PC-9 (cell line): Measurements from ENCODE around the gene CALD1. TPM values are rescaled to one million over a fixed set of nuclear protein-coding genes. Genes with fewer than 3 reads are reported as not detected.

ENCODE experiments used
- BruUV-seq: library from RNA; stranded (reverse); fragments of 400-500 nt; replicated peaks from 2 replicates; lab custom pipeline; 2021; lab: Mats Ljungman, UMichigan
- CTCF ChIA-PET: fragments of 300-600 bp; sonication (Branson Sonifier 250); formaldehyde crosslinking; loops from one replicate; lab custom pipeline; 2022; ENCODE audit warnings: antibody characterized with exemption; lab: Charles Lee
- POLR2A ChIA-PET: fragments of 300-600 bp; sonication (Branson Sonifier 250); formaldehyde crosslinking; loops from one replicate; lab custom pipeline; 2022; ENCODE audit warnings: antibody characterized with exemption; ENCODE audit not compliant: unreplicated experiment; lab: Charles Lee
- DNase-seq, 2 experiments: peaks; one replicate each; pipeline versions ENCODE4 v3.0.0 to v3.0.0-alpha.2; 2015 to 2022; ENCODE audit warnings: mixed read lengths in 1 of 2
- H2AFZ ChIP-seq: fragments of 200-600 bp; sonication (generic); 2 replicates; pipeline ENCODE4 v1.8.1; 2017; ENCODE audit warnings: antibody characterized with exemption
- H3F3A ChIP-seq: fragments of 200-600 bp; sonication (generic); 2 replicates; pipeline ENCODE4 v1.8.1; 2017; ENCODE audit warnings: antibody characterized with exemption, mild to moderate bottlenecking, low read depth; ENCODE audit not compliant: insufficient read depth
- H3K27ac ChIP-seq: fragments of 200-600 bp; sonication (generic); 2 replicates; pipeline ENCODE4 v1.6.1; 2016; ENCODE audit warnings: mixed run types
- H3K27me3 ChIP-seq: fragments of 200-600 bp; sonication (generic); 2 replicates; pipeline ENCODE4 v1.6.1; 2016; ENCODE audit warnings: low read depth, mixed run types; ENCODE audit not compliant: insufficient read depth
- H3K36me3 ChIP-seq: fragments of 200-600 bp; sonication (generic); 2 replicates; pipeline ENCODE4 v1.6.1; 2016; ENCODE audit warnings: low read depth, mixed run types
- H3K4me1 ChIP-seq: fragments of 200-600 bp; sonication (generic); replicated peaks from 2 replicates; pipeline ENCODE4 v1.6.1; 2016; ENCODE audit warnings: mixed run types; ENCODE audit not compliant: insufficient read depth
- H3K4me2 ChIP-seq: fragments of 200-600 bp; sonication (generic); 2 replicates; pipeline ENCODE4 v1.6.1; 2017; ENCODE audit warnings: mixed run types
- H3K4me3 ChIP-seq: fragments of 200-600 bp; sonication (generic); 2 replicates; pipeline ENCODE4 v1.6.1; 2016; ENCODE audit warnings: mixed run types
- H3K79me2 ChIP-seq: fragments of 200-600 bp; sonication (generic); 2 replicates; pipeline ENCODE4 v1.6.1; 2017; ENCODE audit warnings: low read depth, mixed run types
- H3K9me2 ChIP-seq: fragments of 200-600 bp; sonication (generic); 2 replicates; pipeline ENCODE4 v1.8.1; 2017; ENCODE audit warnings: mild to moderate bottlenecking; ENCODE audit not compliant: insufficient read depth
- H3K9me3 ChIP-seq: fragments of 200-600 bp; sonication (generic); 2 replicates; pipeline ENCODE4 v1.8.1; 2016; ENCODE audit warnings: low read depth; ENCODE audit not compliant: insufficient read depth
- H4K20me1 ChIP-seq: fragments of 200-600 bp; sonication (generic); 2 replicates; pipeline ENCODE4 v1.8.1; 2017; ENCODE audit not compliant: insufficient read depth
- EZH2 ChIP-seq: fragments of 200-600 bp; sonication (generic); IDR thresholded peaks from 2 replicates; pipeline ENCODE4 v1.8.0; 2017; ENCODE audit warnings: antibody characterized with exemption, low read depth
- intact Hi-C: fragments of 100-400 bp; cut with micrococcal nuclease; formaldehyde crosslinking; loops from one replicate; pipeline ENCODE4 v1.10.0; 2022; ENCODE audit not compliant: unreplicated experiment
- total RNA-seq: library from RNA; stranded (reverse); gene quantifications from 2 replicates; pipeline ENCODE4 v1.2.3, GENCODE V29; 2021
- TF ChIP-seq, protein P1 (sequence below): fragments of 200-600 bp; sonication (generic); conservative IDR thresholded peaks from 2 replicates; pipeline ENCODE4 v1.6.1; 2017; ENCODE audit warnings: mixed run types, antibody characterized with exemption, mild to moderate bottlenecking, moderate library complexity

Gene CALD1
- total RNA-seq, 1 experiment from 2014 or later, result 84.4 TPM

DNA sequence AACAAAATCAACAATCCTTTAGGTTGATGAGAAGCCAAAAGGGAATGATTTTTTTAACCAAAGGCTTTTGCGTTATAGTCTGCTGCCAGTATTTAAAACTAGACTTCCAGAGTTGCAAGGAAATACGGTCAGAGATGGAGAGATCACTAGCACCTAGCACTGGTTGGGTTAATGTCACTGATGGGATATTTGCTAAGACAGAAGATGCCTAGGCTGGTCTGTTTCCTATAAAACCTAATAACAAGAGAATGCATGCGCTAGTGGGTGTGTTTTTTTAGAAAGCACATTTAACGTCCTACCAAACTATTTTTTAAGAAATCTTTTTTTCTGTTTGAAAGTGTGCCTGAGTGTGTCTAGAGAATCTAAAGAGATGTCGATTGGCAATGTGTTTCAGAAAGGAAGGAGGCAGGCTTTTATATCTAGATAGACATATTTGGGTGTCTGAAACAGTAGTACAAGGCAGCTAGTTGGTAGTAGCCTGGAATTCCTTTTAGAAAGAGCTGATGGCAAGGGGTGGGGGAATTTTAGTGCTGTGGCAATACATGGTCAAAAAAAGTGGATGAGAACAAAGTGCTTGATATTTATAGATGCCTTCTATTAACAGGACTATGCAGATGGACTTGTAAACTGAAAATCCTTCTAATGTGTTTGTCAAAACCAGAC is 863 bp downstream of the CALD1 start:
- Histone ChIP-seq H4K20me1 (no peaks in the 10 kb centered on the region), H3K27ac (peak overlapping the region; percentile 60), H2AFZ (peak overlapping the region; percentile 74; the same call in 1 of the 2 replicates), H3K4me3 (peak overlapping the region; percentile 56), H3K4me1 (peaks cover 33% of the 10 kb centered on the region), H3K27me3 (no peaks in the 10 kb centered on the region), H3K36me3 (no peaks in the 10 kb centered on the region), H3K4me2 (peak overlapping the region; percentile 81), H3K9me2 (no peaks in the 10 kb centered on the region), H3K9me3 (no peaks in the 10 kb centered on the region), H3K79me2 (no peaks in the 10 kb centered on the region), H3F3A (peaks cover 17% of the 10 kb centered on the region; the same call in 1 of the 2 replicates)
- ChIA-PET POLR2A (interaction anchor here (0.6 to 1.1 kb wide), 2 partner anchors 9 to 11 kb away, joined by 4 to 6 read pairs; no protein-coding TSS in a partner anchor), CTCF (no interaction called here)
- TF ChIP-seq, protein P1, sequence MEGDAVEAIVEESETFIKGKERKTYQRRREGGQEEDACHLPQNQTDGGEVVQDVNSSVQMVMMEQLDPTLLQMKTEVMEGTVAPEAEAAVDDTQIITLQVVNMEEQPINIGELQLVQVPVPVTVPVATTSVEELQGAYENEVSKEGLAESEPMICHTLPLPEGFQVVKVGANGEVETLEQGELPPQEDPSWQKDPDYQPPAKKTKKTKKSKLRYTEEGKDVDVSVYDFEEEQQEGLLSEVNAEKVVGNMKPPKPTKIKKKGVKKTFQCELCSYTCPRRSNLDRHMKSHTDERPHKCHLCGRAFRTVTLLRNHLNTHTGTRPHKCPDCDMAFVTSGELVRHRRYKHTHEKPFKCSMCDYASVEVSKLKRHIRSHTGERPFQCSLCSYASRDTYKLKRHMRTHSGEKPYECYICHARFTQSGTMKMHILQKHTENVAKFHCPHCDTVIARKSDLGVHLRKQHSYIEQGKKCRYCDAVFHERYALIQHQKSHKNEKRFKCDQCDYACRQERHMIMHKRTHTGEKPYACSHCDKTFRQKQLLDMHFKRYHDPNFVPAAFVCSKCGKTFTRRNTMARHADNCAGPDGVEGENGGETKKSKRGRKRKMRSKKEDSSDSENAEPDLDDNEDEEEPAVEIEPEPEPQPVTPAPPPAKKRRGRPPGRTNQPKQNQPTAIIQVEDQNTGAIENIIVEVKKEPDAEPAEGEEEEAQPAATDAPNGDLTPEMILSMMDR, result no peak
- TF ChIP-seq EZH2, result no peak
- no TSS peak for BruUV-seq
- intact Hi-C loops, result loop anchor here (5.0 kb wide), 1 partner anchor 162 kb away; no protein-coding TSS in a partner anchor
- peak in 1 of 2 experiments; percentile 25 for DNase-seq

DNA sequence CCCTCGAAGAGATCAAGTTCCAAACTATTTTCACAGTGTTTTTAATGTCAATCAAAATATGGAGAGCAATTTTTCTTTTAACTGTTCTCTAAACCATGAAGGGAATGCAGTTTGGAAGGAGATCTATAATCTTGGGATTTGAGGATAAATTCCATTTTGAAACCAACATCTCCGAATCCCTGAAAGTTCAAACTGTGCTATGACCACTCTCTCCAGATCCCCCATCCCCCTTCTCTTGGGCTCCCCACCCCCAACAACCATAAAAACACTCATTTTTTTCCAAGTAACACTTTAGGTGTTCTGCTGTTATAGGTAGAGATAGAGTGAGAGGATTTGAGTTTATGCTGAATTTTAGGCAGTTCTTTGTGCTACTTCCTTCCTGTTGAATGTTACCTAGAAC is 1.7 kb downstream of the CALD1 start:
- ChIA-PET CTCF (no interaction called here), POLR2A (interaction anchor here (0.6 kb wide), 1 partner anchor 10 kb away, joined by 3 read pairs; no protein-coding TSS in a partner anchor)
- peak overlapping the region; percentile 81 for H3K4me2 ChIP-seq
- no peak overlapping the region for H2AFZ ChIP-seq
- no peaks in the 10 kb centered on the region for H3K9me2 ChIP-seq
- BruUV-seq, result no TSS peak
- H3K4me1 ChIP-seq, result peaks cover 33% of the 10 kb centered on the region
- DNase-seq, result no peak
- H3K4me3 ChIP-seq, result no peak overlapping the region
- TF ChIP-seq EZH2, result no peak
- TF ChIP-seq, protein P1, result no peak
- no peaks in the 10 kb centered on the region for H3K9me3 ChIP-seq
- H4K20me1 ChIP-seq, result no peaks in the 10 kb centered on the region
- H3F3A ChIP-seq, result peaks cover 17% of the 10 kb centered on the region; the same call in 1 of the 2 replicates
- intact Hi-C loops, result loop anchor here (5.0 kb wide), 1 partner anchor 161 kb away; no protein-coding TSS in a partner anchor
- no peaks in the 10 kb centered on the region for H3K79me2 ChIP-seq
- no peaks in the 10 kb centered on the region for H3K36me3 ChIP-seq
- H3K27me3 ChIP-seq, result no peaks in the 10 kb centered on the region
- no peak overlapping the region for H3K27ac ChIP-seq

DNA sequence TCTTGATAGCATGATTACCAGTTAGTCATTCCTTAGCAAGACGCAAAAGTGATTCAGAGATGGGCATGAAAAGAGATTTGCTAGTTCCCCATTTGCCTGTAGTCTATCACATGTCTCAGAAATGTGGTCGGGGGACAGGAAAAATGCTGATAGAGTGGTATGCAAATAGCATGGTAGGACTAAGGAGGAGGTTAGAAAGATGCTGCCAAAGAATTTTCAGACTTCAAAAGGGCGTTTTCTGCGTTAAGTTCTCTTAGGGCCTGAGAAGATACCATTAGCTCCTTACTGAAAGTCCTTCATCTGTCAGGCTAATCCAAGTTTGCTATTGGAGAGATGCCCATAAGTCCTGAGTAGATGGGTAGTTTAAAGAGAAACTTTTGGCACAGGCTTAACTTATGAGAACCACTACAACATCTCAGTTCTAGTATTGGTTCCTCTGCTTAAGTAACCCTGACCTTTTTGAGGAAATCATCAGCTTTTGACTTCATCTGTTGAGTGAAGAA is 2.7 kb downstream of the CALD1 start:
- no peak for DNase-seq
- Histone ChIP-seq H2AFZ (no peak overlapping the region), H3K79me2 (no peaks in the 10 kb centered on the region), H3K4me3 (no peak overlapping the region), H3K36me3 (no peaks in the 10 kb centered on the region), H3K27ac (no peak overlapping the region), H4K20me1 (no peaks in the 10 kb centered on the region), H3K27me3 (no peaks in the 10 kb centered on the region), H3K9me3 (no peaks in the 10 kb centered on the region), H3F3A (peaks cover 17% of the 10 kb centered on the region; the same call in 1 of the 2 replicates), H3K4me1 (peaks cover 33% of the 10 kb centered on the region), H3K4me2 (no peak overlapping the region), H3K9me2 (no peaks in the 10 kb centered on the region)
- ChIA-PET CTCF (no interaction called here), POLR2A (interaction anchor here (0.6 kb wide), 1 partner anchor 30 kb away, joined by 3 read pairs; no protein-coding TSS in a partner anchor)
- no TSS peak for BruUV-seq
- TF ChIP-seq, protein P1, result no peak
- TF ChIP-seq EZH2, result no peak
- intact Hi-C loops, result loop anchor here (5.0 kb wide), 1 partner anchor 160 kb away; no protein-coding TSS in a partner anchor
